ENCODE data around the gene KIF16B. TPM values are rescaled to one million over a fixed set of nuclear protein-coding genes. Genes with fewer than 3 reads are reported as not detected.
A peak's percentile ranks its signal among the peaks of the same experiment; 100 is the strongest.

KIF16B gene
- total and polyA plus RNA-seq, 9 of the 15 experiments (the other 6 are each of a cell fraction or from before 2014, with no cell fraction given): 1.00 to 10.6 (median 8.5) TPM

GRCh38 chr20:16472045-16472872 lies 101.0 kb downstream of the KIF16B start (continued):
- TF ChIP-seq ETS1 (conservative IDR thresholded peaks at IDR 0.05; ENCODE audit: control insufficient read depth, low read depth, low read length) (no peak), TAF1 (IDR thresholded peaks at IDR 0.05; ENCODE audit: control insufficient read depth, extremely low read depth, insufficient read depth, low read length, severe bottlenecking) (no peak), ZFX (CRISPR knock-in tag; IDR thresholded peaks at IDR 0.05) (peak; percentile 18; the same call in 1 of the 2 replicates), ETS2 (tag; IDR thresholded peaks at IDR 0.05; ENCODE audit: borderline replicate concordance, poor library complexity, severe bottlenecking) (no peak), SRSF1 (IDR thresholded peaks at IDR 0.05; ENCODE audit: low read depth, low read length) (no peak), MYC (IDR thresholded peaks at IDR 0.05; ENCODE audit: low read depth, low read length) (peak; percentile 47; the same call in 1 of the 2 replicates), MYC (CRISPR knock-in tag; IDR thresholded peaks at IDR 0.05; ENCODE audit: borderline replicate concordance, low read depth) (no peak), ZNF766 (CRISPR knock-in tag; conservative IDR thresholded peaks at IDR 0.05) (peak; percentile 99), XRCC4 (IDR thresholded peaks at IDR 0.05; ENCODE audit: extremely low read depth, insufficient read depth, insufficient read length) (no peak), MEF2A (IDR thresholded peaks at IDR 0.05; ENCODE audit: control insufficient read depth, low read depth, low read length) (no peak), RFX1 (IDR thresholded peaks at IDR 0.05) (peak; percentile 17; the same call in 1 of the 2 replicates), TSHZ1 (CRISPR knock-in tag; IDR thresholded peaks at IDR 0.05) (no peak), ZNF655 (CRISPR knock-in tag; IDR thresholded peaks at IDR 0.05) (no peak)
